Naive thymus-derived CD4-positive, alpha-beta T cell (primary cell): ENCODE measurements around the gene TMEM214. TPM values are rescaled to one million over a fixed set of nuclear protein-coding genes. Genes with fewer than 3 reads are reported as not detected.

Experiments used
- ATAC-seq: fragments of 150-1000 bp; cut with Tn5 transposase; 2 replicates; pipeline ENCODE4 v1.10.0; 2021; ENCODE audit warnings: mild to moderate bottlenecking, moderate library complexity
- CTCF ChIA-PET: fragments of 350-600 bp; sonication (Branson Sonifier 250); formaldehyde crosslinking; loops from one replicate; lab custom pipeline; 2021; ENCODE audit warnings: antibody characterized with exemption; lab: Charles Lee
- POLR2A ChIA-PET: fragments of 350-600 bp; sonication (Branson Sonifier 250); formaldehyde crosslinking; loops from one replicate; lab custom pipeline; 2021; ENCODE audit warnings: antibody characterized with exemption, inconsistent platforms; lab: Charles Lee
- DNase-seq, 9 donors: peaks; one replicate each; pipeline versions ENCODE4 v3.0.0 to v3.0.0-alpha.2; 2020 to 2022; ENCODE audit warnings: mixed read lengths in 1 of 9
- H3K27ac ChIP-seq: one replicate; pipeline ENCODE4 v1.7.0; 2013; ENCODE audit warnings: mild to moderate bottlenecking, low read depth, low read length, moderate library complexity
- H3K27me3 ChIP-seq, 2 donors: one replicate each; pipeline ENCODE4 v1.7.0; 2013; ENCODE audit warnings: low read length in 2 of 2, mild to moderate bottlenecking in 2 of 2, moderate library complexity in 2 of 2; ENCODE audit not compliant: control insufficient read depth in 2 of 2, insufficient read depth in 2 of 2
- H3K36me3 ChIP-seq, 3 experiments: 1 replicate in 2 of 3; 2 replicates in 1 of 3; pipeline ENCODE4 v1.7.0; 2013; ENCODE audit warnings: low read length in 3 of 3, mild to moderate bottlenecking in 3 of 3, moderate library complexity in 1 of 3; ENCODE audit not compliant: insufficient read depth in 3 of 3, control insufficient read depth in 2 of 3
- H3K4me1 ChIP-seq, 2 donors: one replicate each; pipeline ENCODE4 v1.7.0; 2013; ENCODE audit warnings: low read length in 2 of 2, mild to moderate bottlenecking in 2 of 2, moderate library complexity in 1 of 2; ENCODE audit not compliant: control insufficient read depth in 2 of 2, insufficient read depth in 2 of 2
- H3K4me3 ChIP-seq: 2 replicates; pipeline ENCODE4 v1.7.0; 2013; ENCODE audit warnings: mild to moderate bottlenecking, low read length
- H3K9me3 ChIP-seq, 3 experiments: 1 replicate in 2 of 3; 2 replicates in 1 of 3; pipeline ENCODE4 v1.7.0; 2013; ENCODE audit warnings: low read length in 3 of 3; ENCODE audit not compliant: control insufficient read depth in 2 of 3
- H3K27ac Mint-ChIP-seq, 9 donors: one replicate each; pipeline ENCODE4 v1.8.0; 2020 to 2022; ENCODE audit warnings: mixed read lengths in 9 of 9, mild to moderate bottlenecking in 8 of 9, moderate library complexity in 5 of 9, inconsistent platforms in 2 of 9
- H3K27me3 Mint-ChIP-seq, 5 donors: one replicate each; pipeline ENCODE4 v1.8.0; 2021 to 2022; ENCODE audit warnings: mixed read lengths in 5 of 5, mild to moderate bottlenecking in 1 of 5
- H3K36me3 Mint-ChIP-seq, 5 donors: one replicate each; pipeline ENCODE4 v1.8.0; 2020 to 2022; ENCODE audit warnings: mixed read lengths in 5 of 5, mild to moderate bottlenecking in 3 of 5, inconsistent platforms in 1 of 5
- H3K4me1 Mint-ChIP-seq, 7 donors: one replicate each; pipeline ENCODE4 v1.8.0; 2020 to 2022; ENCODE audit warnings: mixed read lengths in 7 of 7, mild to moderate bottlenecking in 3 of 7, inconsistent platforms in 1 of 7
- H3K4me3 Mint-ChIP-seq, 10 donors: one replicate each; pipeline ENCODE4 v1.8.0; 2020 to 2022; ENCODE audit warnings: mild to moderate bottlenecking in 10 of 10, mixed read lengths in 10 of 10, moderate library complexity in 6 of 10, inconsistent platforms in 2 of 10
- H3K9me3 Mint-ChIP-seq, 11 donors: one replicate each; pipeline ENCODE4 v1.8.0; 2020 to 2022; ENCODE audit warnings: mixed read lengths in 11 of 11, mild to moderate bottlenecking in 4 of 11, inconsistent platforms in 1 of 11, moderate library complexity in 1 of 11
- intact Hi-C, 2 donors: fragments of 100-400 bp; cut with micrococcal nuclease; formaldehyde crosslinking; loops; one replicate each; pipeline ENCODE4 v1.15.1; 2023
- polyA plus RNA-seq, 2 donors: library from polyadenylated mRNA; unstranded; fragments of 300-500 nt; fragmentation: Illumina TruSeq; gene quantifications; one replicate each; pipeline ENCODE4 v1.2.3, GENCODE V29; 2021
- total RNA-seq, 6 experiments: library from RNA in 5 of 6; stranded (reverse) in 5 of 6; gene quantifications; 1 replicate in 5 of 6; 2 replicates in 1 of 6; pipeline ENCODE4 v1.2.3 and lab custom pipeline; 2021 to 2026

The TMEM214 gene
- total and polyA plus RNA-seq, 7 experiments from 2014 or later = 18.6 to 114 (median 41.7) TPM

GRCh38 chr2:27033253-27033852, 588 bp downstream of the TMEM214 start:
- CTCF ChIA-PET = no interaction called here
- H3K9me3 ChIP-seq = no peaks in the 10 kb centered on the region
- Mint-ChIP-seq H3K27ac (peak overlapping the region; percentile 42 to 93 (median 88)), H3K9me3 (no peaks in the 10 kb centered on the region), H3K4me3 (peak overlapping the region; percentile 91 to 97 (median 93)), H3K36me3 (peaks cover 0 to 20% (median 0%) of the 10 kb centered on the region in 5 donors), H3K4me1 (peaks cover 19 to 56% (median 41%) of the 10 kb centered on the region in 7 donors), H3K27me3 (no peaks in the 10 kb centered on the region)
- H3K27ac ChIP-seq = peak overlapping the region; percentile 87
- no peak for DNase-seq
- POLR2A ChIA-PET = interaction anchor here (0.8 to 3.3 kb wide), 9 partner anchors 16 to 178 kb away, joined by 3 to 28 read pairs (median 4); partner anchors contain the start of genes AGBL5, ATRAID, KHK and OST4
- ATAC-seq = no peak
- H3K36me3 ChIP-seq = peaks cover 9 to 38% (median 10%) of the 10 kb centered on the region in 3 experiments
- H3K4me1 ChIP-seq = peaks cover 11 to 19% of the 10 kb centered on the region in 2 donors
- intact Hi-C loops = loop anchor here (2.0 to 5.0 kb wide), 6 partner anchors 37 to 1156 kb away; partner anchors contain the start of genes ASXL2 (in 1 of the 2), ATRAID (in 1 of the 2), CAD (in 1 of the 2) and MAPRE3 (in 1 of the 2)
- H3K4me3 ChIP-seq = peak overlapping the region; percentile 99
- no peaks in the 10 kb centered on the region for H3K27me3 ChIP-seq

- intact Hi-C loops = no loop called here
- no peak overlapping the region for H3K27ac ChIP-seq
- no peaks in the 10 kb centered on the region for H3K9me3 Mint-ChIP-seq
- CTCF ChIA-PET = no interaction called here
- POLR2A ChIA-PET = interaction anchor here (0.9 to 1.1 kb wide), 2 partner anchors 13 to 36 kb away, joined by 3 to 4 read pairs; no protein-coding TSS in a partner anchor
- H3K27ac Mint-ChIP-seq = peak overlapping the region in 2 of 9 donors; percentile 19 to 56
- H3K4me3 ChIP-seq = no peak overlapping the region
- DNase-seq (no peak), ATAC-seq (no peak)
- peaks cover 11 to 14% of the 10 kb centered on the region in 2 donors for H3K4me1 ChIP-seq
- peaks cover 11 to 27% (median 18%) of the 10 kb centered on the region in 7 donors for H3K4me1 Mint-ChIP-seq
- no peak overlapping the region for H3K4me3 Mint-ChIP-seq
- H3K36me3 Mint-ChIP-seq = peaks cover 5 to 40% (median 9%) of the 10 kb centered on the region in 5 donors
- H3K9me3 ChIP-seq = no peaks in the 10 kb centered on the region
- H3K27me3 ChIP-seq = no peaks in the 10 kb centered on the region
- peaks cover 10 to 66% (median 23%) of the 10 kb centered on the region in 3 experiments for H3K36me3 ChIP-seq
- no peaks in the 10 kb centered on the region for H3K27me3 Mint-ChIP-seq
Measured at GRCh38 chr2:27038012-27038411, 5.2 kb downstream of the TMEM214 start.

- Histone ChIP-seq H3K4me3 (no peak overlapping the region), H3K4me1 (peaks cover 7 to 9% of the 10 kb centered on the region in 2 donors), H3K27ac (no peak overlapping the region), H3K36me3 (peaks cover 10 to 64% (median 23%) of the 10 kb centered on the region in 3 experiments), H3K9me3 (no peaks in the 10 kb centered on the region), H3K27me3 (no peaks in the 10 kb centered on the region)
- Mint-ChIP-seq H3K27me3 (no peaks in the 10 kb centered on the region), H3K36me3 (peaks cover 5 to 40% (median 9%) of the 10 kb centered on the region in 5 donors), H3K4me3 (no peak overlapping the region), H3K27ac (peak overlapping the region in 3 of 9 donors; percentile 21 to 52 (median 46)), H3K9me3 (no peaks in the 10 kb centered on the region), H3K4me1 (peaks cover 5 to 22% (median 11%) of the 10 kb centered on the region in 7 donors)
- no peak for ATAC-seq
- ChIA-PET POLR2A (interaction anchor here (0.6 to 1.1 kb wide), 2 partner anchors 13 to 35 kb away, joined by 3 to 4 read pairs; no protein-coding TSS in a partner anchor), CTCF (interaction anchor here (1.1 kb wide), 1 partner anchor 12 kb away, joined by 4 read pairs; no protein-coding TSS in a partner anchor)
- intact Hi-C loops = no loop called here
- DNase-seq = no peak
Measured at GRCh38 chr2:27038631-27039339, 6.0 kb downstream of the TMEM214 start.

GRCh38 chr2:27039426-27039825, 6.7 kb downstream of the TMEM214 start:
- Mint-ChIP-seq H3K9me3 (no peaks in the 10 kb centered on the region), H3K27ac (no peak overlapping the region), H3K4me1 (peaks cover 0 to 16% (median 5%) of the 10 kb centered on the region in 7 donors), H3K4me3 (no peak overlapping the region), H3K36me3 (peaks cover 5 to 40% (median 9%) of the 10 kb centered on the region in 5 donors), H3K27me3 (no peaks in the 10 kb centered on the region)
- ChIA-PET POLR2A (interaction anchor here (0.6 kb wide), 1 partner anchor 13 kb away, joined by 3 read pairs; no protein-coding TSS in a partner anchor), CTCF (interaction anchor here (1.1 kb wide), 1 partner anchor 11 kb away, joined by 4 read pairs; no protein-coding TSS in a partner anchor)
- no peak for ATAC-seq
- H3K27ac ChIP-seq = no peak overlapping the region
- H3K9me3 ChIP-seq = no peaks in the 10 kb centered on the region
- peaks cover under 1 to 3% of the 10 kb centered on the region in 2 donors for H3K4me1 ChIP-seq
- no peak for DNase-seq
- H3K36me3 ChIP-seq = peaks cover 10 to 64% (median 23%) of the 10 kb centered on the region in 3 experiments
- H3K4me3 ChIP-seq = no peak overlapping the region
- no peaks in the 10 kb centered on the region for H3K27me3 ChIP-seq
- intact Hi-C loops = no loop called here

GRCh38 chr2:27039871-27040270, 7.1 kb downstream of the TMEM214 start:
- Histone ChIP-seq H3K36me3 (peaks cover 10 to 64% (median 23%) of the 10 kb centered on the region in 3 experiments), H3K4me1 (peaks cover 0 to 1% of the 10 kb centered on the region in 2 donors), H3K27ac (no peak overlapping the region), H3K27me3 (no peaks in the 10 kb centered on the region), H3K9me3 (no peaks in the 10 kb centered on the region), H3K4me3 (no peak overlapping the region)
- peaks cover 5 to 40% (median 9%) of the 10 kb centered on the region in 5 donors for H3K36me3 Mint-ChIP-seq
- peaks cover 0 to 12% (median 3%) of the 10 kb centered on the region in 7 donors for H3K4me1 Mint-ChIP-seq
- H3K27me3 Mint-ChIP-seq = no peaks in the 10 kb centered on the region
- CTCF ChIA-PET = interaction anchor here (1.1 kb wide), 1 partner anchor 11 kb away, joined by 4 read pairs; no protein-coding TSS in a partner anchor
- no peaks in the 10 kb centered on the region for H3K9me3 Mint-ChIP-seq
- POLR2A ChIA-PET = interaction anchor here (0.9 kb wide), 1 partner anchor 32 kb away, joined by 3 read pairs; the partner anchor contains the start of gene OST4
- intact Hi-C loops = no loop called here
- no peak overlapping the region for H3K27ac Mint-ChIP-seq
- no peak for DNase-seq
- H3K4me3 Mint-ChIP-seq = no peak overlapping the region
- no peak for ATAC-seq

- Histone ChIP-seq H3K4me1 (no peaks in the 10 kb centered on the region), H3K27ac (no peak overlapping the region)
- CTCF ChIA-PET = no interaction called here
Measured at GRCh38 chr2:27040282-27040681, 7.5 kb downstream of the TMEM214 start.

More at GRCh38 chr2:27040282-27040681, 7.5 kb downstream of the TMEM214 start:
- intact Hi-C loops = no loop called here
- DNase-seq (no peak), ATAC-seq (no peak)
- Mint-ChIP-seq H3K27me3 (no peaks in the 10 kb centered on the region), H3K36me3 (peaks cover 5 to 40% (median 9%) of the 10 kb centered on the region in 5 donors), H3K27ac (no peak overlapping the region), H3K9me3 (no peaks in the 10 kb centered on the region), H3K4me1 (peaks cover 0 to 9% (median 0%) of the 10 kb centered on the region in 7 donors), H3K4me3 (no peak overlapping the region)
- no peaks in the 10 kb centered on the region for H3K27me3 ChIP-seq
- no peaks in the 10 kb centered on the region for H3K9me3 ChIP-seq
- no peak overlapping the region for H3K4me3 ChIP-seq
- POLR2A ChIA-PET = interaction anchor here (0.9 kb wide), 1 partner anchor 31 kb away, joined by 3 read pairs; the partner anchor contains the start of gene OST4
- peaks cover 10 to 64% (median 23%) of the 10 kb centered on the region in 3 experiments for H3K36me3 ChIP-seq
